ENCODE measurements around the gene PPA2. TPM values are rescaled to one million over a fixed set of nuclear protein-coding genes. Genes with fewer than 3 reads are reported as not detected.

Gene PPA2
- 118 TPM for total RNA-seq

GRCh38 chr4:105473324-105474098 is at the start of gene PPA2:
Gene PPA2 (minus strand): TSS chr4:105474062. CDS start chr4:105474050, 12 bp downstream.
- peak within 1 kb of the TSS; percentile 97 for H3K27ac ChIP-seq
- intact Hi-C loops (cut with DNase I), result loop anchor here (5.0 kb wide), 1 partner anchor 326 kb away; the partner anchor contains the start of gene TET2

DNA sequence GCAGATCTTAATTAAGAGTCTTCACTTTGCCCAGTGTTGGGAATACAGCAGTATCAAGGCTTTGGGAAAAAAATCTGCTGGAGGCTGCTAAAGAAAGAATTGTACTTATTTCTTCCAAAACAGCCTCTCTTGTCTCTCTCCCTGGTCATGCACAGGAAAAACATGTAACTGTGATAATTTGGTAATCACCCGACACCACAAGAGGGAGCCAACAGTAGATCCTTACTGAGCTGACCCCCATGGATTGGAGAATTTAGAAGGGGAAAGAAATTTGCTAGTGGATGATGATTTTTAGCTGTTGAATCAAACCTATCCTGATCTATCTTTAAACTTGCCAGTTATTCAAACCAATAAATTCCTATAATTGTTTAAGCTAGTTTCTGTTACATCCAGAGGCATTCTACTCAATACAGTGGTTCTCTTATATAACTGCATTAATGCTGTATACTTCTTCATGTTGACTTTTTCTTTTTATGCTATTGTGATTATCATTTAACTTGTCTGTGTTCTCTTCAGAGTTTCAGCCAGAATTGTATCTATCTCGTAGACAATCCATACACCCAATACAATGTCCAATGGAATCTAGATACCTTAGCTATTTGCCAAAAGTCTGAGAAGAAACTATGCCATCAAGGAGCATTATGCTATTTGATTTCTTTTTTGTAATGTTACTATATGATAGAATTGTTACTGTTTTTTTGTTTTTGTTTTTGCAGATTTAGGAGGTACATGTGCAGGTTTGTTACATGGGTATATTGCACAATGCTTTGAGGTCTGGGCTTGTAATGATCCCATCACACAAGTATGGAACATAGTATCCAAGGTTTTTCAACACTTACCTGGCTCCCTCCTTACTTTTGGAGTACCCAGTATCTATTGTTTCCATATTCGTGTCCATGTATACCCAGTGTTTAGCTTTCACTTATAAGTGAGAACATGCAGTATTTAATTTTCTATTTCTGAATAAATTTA is 47.2 kb upstream of the PPA2 start:
- no peaks in the 10 kb centered on the region for H3K9me3 ChIP-seq
- no peak for TF ChIP-seq POLR2A (IDR thresholded peaks at IDR 0.05)
- no peak for TF ChIP-seq POLR2AphosphoS5 (IDR thresholded peaks at IDR 0.05; ENCODE audit: insufficient read depth in 1 of 2, low read depth in 1 of 2)
- TF ChIP-seq, protein P1, sequence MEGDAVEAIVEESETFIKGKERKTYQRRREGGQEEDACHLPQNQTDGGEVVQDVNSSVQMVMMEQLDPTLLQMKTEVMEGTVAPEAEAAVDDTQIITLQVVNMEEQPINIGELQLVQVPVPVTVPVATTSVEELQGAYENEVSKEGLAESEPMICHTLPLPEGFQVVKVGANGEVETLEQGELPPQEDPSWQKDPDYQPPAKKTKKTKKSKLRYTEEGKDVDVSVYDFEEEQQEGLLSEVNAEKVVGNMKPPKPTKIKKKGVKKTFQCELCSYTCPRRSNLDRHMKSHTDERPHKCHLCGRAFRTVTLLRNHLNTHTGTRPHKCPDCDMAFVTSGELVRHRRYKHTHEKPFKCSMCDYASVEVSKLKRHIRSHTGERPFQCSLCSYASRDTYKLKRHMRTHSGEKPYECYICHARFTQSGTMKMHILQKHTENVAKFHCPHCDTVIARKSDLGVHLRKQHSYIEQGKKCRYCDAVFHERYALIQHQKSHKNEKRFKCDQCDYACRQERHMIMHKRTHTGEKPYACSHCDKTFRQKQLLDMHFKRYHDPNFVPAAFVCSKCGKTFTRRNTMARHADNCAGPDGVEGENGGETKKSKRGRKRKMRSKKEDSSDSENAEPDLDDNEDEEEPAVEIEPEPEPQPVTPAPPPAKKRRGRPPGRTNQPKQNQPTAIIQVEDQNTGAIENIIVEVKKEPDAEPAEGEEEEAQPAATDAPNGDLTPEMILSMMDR (IDR thresholded peaks at IDR 0.05), result peak in 2 of 3 experiments; percentile 40 to 58
- no peak overlapping the region for H3K27ac ChIP-seq
- H3K4me3 ChIP-seq, result no peak overlapping the region
- no peaks in the 10 kb centered on the region for H3K27me3 ChIP-seq
- intact Hi-C loops (cut with DNase I), result no loop called here
- no peaks in the 10 kb centered on the region for H3K36me3 ChIP-seq
- DNase-seq (ENCODE audit: extremely low spot score in 2 of 2), result no peak
- no peaks in the 10 kb centered on the region for H3K4me1 ChIP-seq

More at GRCh38 chr4:105473324-105474098, at the start of gene PPA2:
- peak in 1 of 2 donors; percentile 90 for DNase-seq (ENCODE audit: extremely low spot score in 2 of 2)
- Histone ChIP-seq H3K4me3 (peak within 1 kb of the TSS; percentile 78 to 91), H3K9me3 (no peaks in the 10 kb centered on the region), H3K4me1 (peaks cover 35% of the 10 kb centered on the region), H3K36me3 (no peaks in the 10 kb centered on the region), H3K27me3 (no peaks in the 10 kb centered on the region)
- TF ChIP-seq POLR2AphosphoS5 (IDR thresholded peaks at IDR 0.05; ENCODE audit: insufficient read depth in 1 of 2, low read depth in 1 of 2) (peak; percentile 66 to 89), POLR2A (IDR thresholded peaks at IDR 0.05) (peak; percentile 14 to 67)
- TF ChIP-seq, protein P1 (IDR thresholded peaks at IDR 0.05), result peak in 1 of 3 experiments; percentile 80

- intact Hi-C loops (cut with DNase I), result no loop called here
- no peaks in the 10 kb centered on the region for H3K36me3 ChIP-seq
- H3K27ac ChIP-seq, result no peak overlapping the region
- no peaks in the 10 kb centered on the region for H3K9me3 ChIP-seq
- no peak overlapping the region for H3K4me3 ChIP-seq
- no peak for DNase-seq (ENCODE audit: extremely low spot score in 2 of 2)
- no peaks in the 10 kb centered on the region for H3K4me1 ChIP-seq
- TF ChIP-seq POLR2AphosphoS5 (IDR thresholded peaks at IDR 0.05; ENCODE audit: insufficient read depth in 1 of 2, low read depth in 1 of 2) (no peak), POLR2A (IDR thresholded peaks at IDR 0.05) (no peak)
- TF ChIP-seq, protein P1 (IDR thresholded peaks at IDR 0.05), result no peak
- no peaks in the 10 kb centered on the region for H3K27me3 ChIP-seq
Measured at GRCh38 chr4:105510245-105510644, 36.4 kb upstream of the PPA2 start.

GRCh38 chr4:105509714-105510113 is 35.9 kb upstream of the PPA2 start:
- H3K27ac ChIP-seq, result no peak overlapping the region
- no peaks in the 10 kb centered on the region for H3K27me3 ChIP-seq
- no peak overlapping the region for H3K4me3 ChIP-seq
- H3K36me3 ChIP-seq, result no peaks in the 10 kb centered on the region
- DNase-seq (ENCODE audit: extremely low spot score in 2 of 2), result no peak
- no peaks in the 10 kb centered on the region for H3K4me1 ChIP-seq
- no peaks in the 10 kb centered on the region for H3K9me3 ChIP-seq
- TF ChIP-seq POLR2A (IDR thresholded peaks at IDR 0.05), result no peak
- TF ChIP-seq POLR2AphosphoS5 (IDR thresholded peaks at IDR 0.05; ENCODE audit: insufficient read depth in 1 of 2, low read depth in 1 of 2), result no peak
- TF ChIP-seq, protein P1 (IDR thresholded peaks at IDR 0.05), result no peak
- intact Hi-C loops (cut with DNase I), result no loop called here

All from vagina (tissue), 2 donors.